ENCODE results near the gene NDUFA8.

Gene NDUFA8

DNA sequence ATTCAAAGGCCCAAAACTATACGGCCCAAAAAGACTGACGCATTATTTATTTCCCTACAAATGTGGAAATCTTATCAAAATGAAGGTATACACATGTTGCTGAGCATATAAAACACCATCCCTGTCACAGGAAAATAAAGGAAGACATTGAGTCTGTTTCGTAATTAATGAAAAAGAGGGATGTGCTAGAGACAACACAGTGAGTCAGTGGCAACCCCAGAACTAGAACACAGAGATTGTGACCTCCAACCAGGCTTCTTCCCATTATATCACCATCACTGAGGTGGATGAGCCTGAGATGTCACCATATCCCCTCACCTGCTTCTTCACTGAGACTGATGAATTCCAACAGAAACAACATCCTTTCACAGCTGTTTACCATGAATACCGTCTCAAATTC is 3.8 kb downstream of the NDUFA8 start:
- TF ChIP-seq, protein P1, sequence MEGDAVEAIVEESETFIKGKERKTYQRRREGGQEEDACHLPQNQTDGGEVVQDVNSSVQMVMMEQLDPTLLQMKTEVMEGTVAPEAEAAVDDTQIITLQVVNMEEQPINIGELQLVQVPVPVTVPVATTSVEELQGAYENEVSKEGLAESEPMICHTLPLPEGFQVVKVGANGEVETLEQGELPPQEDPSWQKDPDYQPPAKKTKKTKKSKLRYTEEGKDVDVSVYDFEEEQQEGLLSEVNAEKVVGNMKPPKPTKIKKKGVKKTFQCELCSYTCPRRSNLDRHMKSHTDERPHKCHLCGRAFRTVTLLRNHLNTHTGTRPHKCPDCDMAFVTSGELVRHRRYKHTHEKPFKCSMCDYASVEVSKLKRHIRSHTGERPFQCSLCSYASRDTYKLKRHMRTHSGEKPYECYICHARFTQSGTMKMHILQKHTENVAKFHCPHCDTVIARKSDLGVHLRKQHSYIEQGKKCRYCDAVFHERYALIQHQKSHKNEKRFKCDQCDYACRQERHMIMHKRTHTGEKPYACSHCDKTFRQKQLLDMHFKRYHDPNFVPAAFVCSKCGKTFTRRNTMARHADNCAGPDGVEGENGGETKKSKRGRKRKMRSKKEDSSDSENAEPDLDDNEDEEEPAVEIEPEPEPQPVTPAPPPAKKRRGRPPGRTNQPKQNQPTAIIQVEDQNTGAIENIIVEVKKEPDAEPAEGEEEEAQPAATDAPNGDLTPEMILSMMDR (IDR thresholded peaks at IDR 0.05; ENCODE audit: unreplicated experiment in 3 of 3): no peak
- Mint-ChIP-seq H3K9me3 (no peaks in the 10 kb centered on the region), H3K27me3 (ENCODE audit: low read depth) (no peaks in the 10 kb centered on the region), H3K4me3 (no peak overlapping the region), H3K36me3 (ENCODE audit: low read depth) (peaks cover 5% of the 10 kb centered on the region), H3K27ac (no peak overlapping the region), H3K4me1 (peaks cover 35% of the 10 kb centered on the region)

DNA sequence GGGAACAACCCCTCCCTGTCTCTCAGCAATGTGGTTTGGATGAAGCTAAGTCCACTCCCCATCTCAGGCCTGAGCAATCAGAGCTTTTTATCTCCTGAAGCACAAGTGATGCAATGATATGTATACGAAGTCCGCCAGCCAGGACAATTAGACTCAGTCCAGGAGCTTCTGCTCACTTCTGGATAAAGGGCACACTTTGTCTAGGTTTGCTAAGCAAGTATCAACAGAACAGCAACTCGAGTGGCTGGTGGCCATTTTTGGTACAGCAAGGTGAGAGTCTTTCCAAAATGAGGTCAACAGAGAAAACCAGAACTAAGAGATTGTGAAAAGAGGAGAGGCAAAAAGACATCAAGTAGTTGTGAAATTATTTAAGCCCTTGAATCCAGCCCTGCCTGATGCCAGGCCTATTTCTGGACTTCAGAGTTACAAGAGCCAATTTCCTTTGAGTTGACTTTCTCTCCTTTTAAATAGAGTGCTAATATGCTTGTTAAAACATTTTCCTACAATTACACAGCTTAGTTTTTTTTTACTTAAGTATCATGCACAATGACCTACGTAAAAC is 8.2 kb downstream of the NDUFA8 start:
- Mint-ChIP-seq H3K4me3 (no peak overlapping the region), H3K27me3 (ENCODE audit: low read depth) (no peaks in the 10 kb centered on the region), H3K9me3 (no peaks in the 10 kb centered on the region), H3K36me3 (ENCODE audit: low read depth) (peaks cover 31% of the 10 kb centered on the region), H3K27ac (no peak overlapping the region), H3K4me1 (no peaks in the 10 kb centered on the region)
- TF ChIP-seq, protein P1 (IDR thresholded peaks at IDR 0.05; ENCODE audit: unreplicated experiment in 3 of 3): no peak

DNA sequence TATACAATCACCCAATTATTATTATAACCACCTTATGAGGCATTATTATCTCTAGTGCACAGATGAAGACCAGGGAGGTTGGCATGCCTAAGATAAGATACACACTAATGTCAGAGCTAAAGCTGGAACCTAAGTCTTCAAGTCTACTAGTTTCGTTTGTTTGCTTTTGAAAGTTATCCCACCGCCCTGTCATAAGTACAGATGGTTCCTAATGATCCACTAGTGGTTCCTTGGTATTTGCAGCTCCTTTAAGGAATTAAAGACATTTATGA is 14.1 kb downstream of the NDUFA8 start:
- no peaks in the 10 kb centered on the region for H3K27me3 Mint-ChIP-seq (ENCODE audit: low read depth)
- no peaks in the 10 kb centered on the region for H3K9me3 Mint-ChIP-seq
- TF ChIP-seq, protein P1 (IDR thresholded peaks at IDR 0.05; ENCODE audit: unreplicated experiment in 3 of 3): no peak
- peaks cover 13% of the 10 kb centered on the region for H3K4me1 Mint-ChIP-seq
- H3K27ac Mint-ChIP-seq: no peak overlapping the region
- H3K36me3 Mint-ChIP-seq (ENCODE audit: low read depth): peaks cover 68% of the 10 kb centered on the region
- no peak overlapping the region for H3K4me3 Mint-ChIP-seq

DNA sequence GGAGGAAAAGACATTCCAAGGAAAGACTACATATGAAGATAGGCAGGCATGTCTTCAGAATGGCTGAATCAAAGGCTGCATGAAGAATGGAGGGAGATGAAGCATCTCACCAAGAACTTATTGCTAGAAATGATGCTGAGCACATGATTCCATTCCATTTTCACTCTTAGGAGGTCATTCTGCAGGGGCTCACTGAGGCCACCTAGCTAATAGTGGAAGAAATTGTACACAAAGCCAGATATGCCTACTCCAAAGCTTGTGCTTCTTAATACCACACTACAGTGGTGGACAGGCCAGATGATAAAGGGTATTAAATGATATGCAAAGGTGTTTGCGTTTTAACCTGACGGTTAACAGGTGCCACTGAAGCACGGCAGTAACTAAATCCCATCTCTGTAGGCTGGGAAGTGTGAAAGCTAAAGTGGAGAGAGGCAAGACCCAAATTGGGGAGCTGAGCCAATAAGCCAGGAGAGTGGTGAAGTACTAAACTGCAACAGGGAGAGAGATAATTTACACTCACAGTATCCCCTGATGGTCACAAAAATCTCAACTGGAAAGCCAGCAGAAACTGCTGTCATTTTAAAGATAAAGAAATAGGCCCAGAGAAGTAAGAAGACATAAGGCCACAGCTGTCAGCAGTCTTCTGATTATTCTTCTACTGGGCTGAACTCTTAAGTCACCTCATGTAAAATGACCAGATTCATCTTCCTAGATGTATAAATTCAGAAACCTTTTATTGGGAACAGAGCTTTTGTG is 14.6 kb downstream of the NDUFA8 start:
- Mint-ChIP-seq H3K36me3 (ENCODE audit: low read depth) (peaks cover 68% of the 10 kb centered on the region), H3K27ac (no peak overlapping the region), H3K4me1 (peaks cover 13% of the 10 kb centered on the region), H3K27me3 (ENCODE audit: low read depth) (no peaks in the 10 kb centered on the region), H3K9me3 (no peaks in the 10 kb centered on the region), H3K4me3 (no peak overlapping the region)
- TF ChIP-seq, protein P1 (IDR thresholded peaks at IDR 0.05; ENCODE audit: unreplicated experiment in 3 of 3): peak in 1 of 3 experiments; percentile 14

DNA sequence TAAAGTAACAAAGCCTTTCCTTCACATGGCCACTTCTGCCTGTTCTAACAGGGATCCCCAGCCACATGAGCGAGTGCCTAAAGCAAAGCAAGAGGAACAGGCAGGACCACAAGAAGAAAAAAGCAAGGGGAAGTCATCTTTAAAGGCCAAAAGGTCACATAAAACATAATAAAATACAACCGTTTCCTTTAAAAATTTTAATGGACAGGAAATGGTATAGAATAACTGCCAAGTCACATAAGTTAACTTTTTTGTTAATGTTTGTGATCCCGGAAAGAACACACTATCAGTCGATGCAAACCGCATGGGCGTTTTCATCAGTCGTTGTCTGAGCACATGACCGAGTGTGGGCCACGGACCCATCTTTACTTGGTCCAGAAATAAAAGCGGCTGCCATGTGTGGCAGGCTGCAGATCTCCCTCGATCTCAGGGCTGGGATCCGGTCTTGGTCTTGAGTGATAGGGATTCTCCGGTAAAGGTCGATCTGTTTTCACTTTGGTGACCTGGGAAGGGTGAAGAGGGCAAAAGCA is 15.6 kb downstream of the NDUFA8 start:
- Mint-ChIP-seq H3K27me3 (ENCODE audit: low read depth) (no peaks in the 10 kb centered on the region), H3K4me3 (no peak overlapping the region), H3K27ac (peak overlapping the region in 2 of 3 experiments; percentile 30 to 53), H3K36me3 (ENCODE audit: low read depth) (peaks cover 63% of the 10 kb centered on the region), H3K9me3 (no peaks in the 10 kb centered on the region), H3K4me1 (peaks cover 13% of the 10 kb centered on the region)
- TF ChIP-seq, protein P1 (IDR thresholded peaks at IDR 0.05; ENCODE audit: unreplicated experiment in 3 of 3): no peak

DNA sequence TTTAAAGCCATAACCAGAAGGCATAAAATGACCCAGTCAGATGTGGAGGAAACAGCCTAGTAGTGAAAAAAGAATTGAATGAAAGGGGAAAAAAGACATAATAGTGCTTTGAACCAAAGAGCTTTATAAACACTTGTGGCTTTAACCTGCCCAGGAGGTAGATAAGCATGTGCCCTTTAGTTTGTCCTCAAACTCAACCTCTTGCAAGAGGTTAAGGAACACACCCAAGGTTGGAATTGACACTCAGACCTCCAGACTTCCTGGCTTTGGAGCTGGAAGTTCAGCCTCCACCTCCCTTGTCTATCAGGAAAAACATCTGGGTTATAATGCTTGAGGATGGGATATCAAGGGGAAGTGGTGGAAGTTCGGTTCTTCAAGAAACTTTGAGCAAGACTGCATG is 16.3 kb downstream of the NDUFA8 start:
- H3K36me3 Mint-ChIP-seq (ENCODE audit: low read depth): peaks cover 59% of the 10 kb centered on the region
- TF ChIP-seq, protein P1 (IDR thresholded peaks at IDR 0.05; ENCODE audit: unreplicated experiment in 3 of 3): no peak
- no peak overlapping the region for H3K27ac Mint-ChIP-seq
- H3K27me3 Mint-ChIP-seq (ENCODE audit: low read depth): no peaks in the 10 kb centered on the region
- H3K4me3 Mint-ChIP-seq: no peak overlapping the region
- H3K4me1 Mint-ChIP-seq: peaks cover 13% of the 10 kb centered on the region
- no peaks in the 10 kb centered on the region for H3K9me3 Mint-ChIP-seq

Measured in nephron (organoid).